H1 (cell line): ENCODE results near the gene RPL21. TPM values are rescaled to one million over a fixed set of nuclear protein-coding genes. Genes with fewer than 3 reads are reported as not detected.

Source experiments
- CTCF ChIA-PET: fragments of 300-600 bp; sonication (Branson Sonifier 250); formaldehyde crosslinking; loops from one replicate; lab custom pipeline; 2021; ENCODE audit not compliant: partially characterized antibody; lab: Charles Lee
- POLR2A ChIA-PET: fragments of 300-600 bp; sonication (Branson Sonifier 250); formaldehyde crosslinking; loops from one replicate; lab custom pipeline; 2021; ENCODE audit warnings: inconsistent platforms; ENCODE audit not compliant: partially characterized antibody; lab: Charles Lee
- DNase-seq, 2 experiments: peaks; one replicate each; pipeline versions ENCODE4 v3.0.0 to v3.0.0-alpha.2; 2010 to 2022; ENCODE audit warnings: low spot score in 2 of 2, low read depth in 1 of 2, mixed read lengths in 1 of 2
- FAIRE-seq: peaks from 2 replicates; lab custom pipeline; 2011; peaks lifted over from hg19 to GRCh38; lab: Jason Lieb, UNC
- H2AFZ ChIP-seq: 2 replicates; pipeline ENCODE4 v1.8.1; 2012; ENCODE audit warnings: low read length, inconsistent platforms
- H2AK5ac ChIP-seq: 2 replicates; pipeline ENCODE4 v1.6.1; 2013; ENCODE audit warnings: low read depth, low read length
- H2BK120ac ChIP-seq: replicated peaks from 2 replicates; pipeline ENCODE3; 2013; ENCODE audit warnings: low read depth, low read length, inconsistent platforms
- H2BK12ac ChIP-seq: 2 replicates; pipeline ENCODE4 v1.6.1; 2013; ENCODE audit warnings: low read depth, low read length
- H2BK15ac ChIP-seq: 2 replicates; pipeline ENCODE4 v1.6.1; 2013; ENCODE audit warnings: low read length
- H2BK20ac ChIP-seq: 2 replicates; pipeline ENCODE4 v1.6.1; 2013; ENCODE audit warnings: low read length
- H2BK5ac ChIP-seq: 2 replicates; pipeline ENCODE4 v1.6.1; 2013; ENCODE audit warnings: low read depth, low read length
- H3K14ac ChIP-seq: 2 replicates; pipeline ENCODE4 v1.6.1; 2013; ENCODE audit warnings: inconsistent platforms; ENCODE audit not compliant: insufficient read length
- H3K18ac ChIP-seq: 2 replicates; pipeline ENCODE4 v1.6.1; 2013; ENCODE audit warnings: low read length; ENCODE audit errors: extremely low read depth
- H3K23ac ChIP-seq: 2 replicates; pipeline ENCODE4 v1.6.1; 2013; ENCODE audit warnings: inconsistent platforms; ENCODE audit not compliant: insufficient read length
- H3K23me2 ChIP-seq: 2 replicates; pipeline ENCODE4 v1.6.1; 2013; ENCODE audit warnings: low read depth, low read length
- H3K27ac ChIP-seq: 2 replicates; pipeline ENCODE4 v1.6.1; 2011; ENCODE audit warnings: low read depth, low read length, inconsistent platforms
- H3K27me3 ChIP-seq, 4 experiments: replicated peaks in 1 of 4; 1 replicate in 1 of 4; 2 replicates in 3 of 4; pipeline versions ENCODE4 v1.6.1 to v1.8.1; 2011 to 2013; ENCODE audit warnings: low read length in 3 of 4, mild to moderate bottlenecking in 3 of 4, inconsistent platforms in 2 of 4, mixed read lengths in 2 of 4, moderate library complexity in 1 of 4; ENCODE audit not compliant: control insufficient read depth in 3 of 4, insufficient read depth in 3 of 4; ENCODE audit errors: extremely low read depth in 1 of 4
- H3K36me3 ChIP-seq, 4 experiments: 2 replicates each; pipeline versions ENCODE4 v1.6.1 to v1.8.1; 2011 to 2013; ENCODE audit warnings: mild to moderate bottlenecking in 4 of 4, low read length in 3 of 4, moderate library complexity in 2 of 4, control low read depth in 1 of 4, inconsistent platforms in 1 of 4; ENCODE audit not compliant: insufficient read depth in 4 of 4, control insufficient read depth in 2 of 4
- H3K4ac ChIP-seq: replicated peaks from 2 replicates; pipeline ENCODE3; 2013; ENCODE audit warnings: low read length, low read depth, mixed read lengths, inconsistent platforms; ENCODE audit not compliant: insufficient read length
- H3K4me1 ChIP-seq, 4 experiments: replicated peaks in 1 of 4; 1 replicate in 1 of 4; 2 replicates in 3 of 4; pipeline versions ENCODE4 v1.6.1 to v1.8.1; 2011 to 2013; ENCODE audit warnings: low read length in 3 of 4, inconsistent platforms in 2 of 4, mixed read lengths in 1 of 4; ENCODE audit not compliant: insufficient read depth in 4 of 4, control insufficient read depth in 3 of 4
- H3K4me2 ChIP-seq, 2 experiments: 2 replicates each; pipeline versions ENCODE4 v1.6.1 to v1.8.1; 2011 to 2013; ENCODE audit warnings: low read depth in 2 of 2, low read length in 2 of 2, control low read depth in 1 of 2, inconsistent platforms in 1 of 2, mild to moderate bottlenecking in 1 of 2; ENCODE audit not compliant: insufficient read depth in 1 of 2
- H3K4me3 ChIP-seq, 4 experiments: fragments of 200-600, 300-600 bp in 1 of 4; sonication (generic), shearing (Covaris generic), sonication (Bioruptor Twin) in 1 of 4; 2 replicates each; pipeline versions ENCODE4 v1.5.1 to v1.8.1; 2011 to 2016; ENCODE audit warnings: low read length in 4 of 4, low read depth in 3 of 4, control low read depth in 2 of 4, inconsistent platforms in 2 of 4, mild to moderate bottlenecking in 2 of 4, mixed read lengths in 1 of 4, moderate library complexity in 1 of 4; ENCODE audit not compliant: insufficient read depth in 2 of 4; ENCODE audit errors: extremely low read depth in 1 of 4
- H3K56ac ChIP-seq: replicated peaks from 2 replicates; pipeline ENCODE3; 2013; ENCODE audit warnings: low read depth, mild to moderate bottlenecking, mixed read lengths, low read length, inconsistent platforms; ENCODE audit not compliant: insufficient read length
- H3K79me1 ChIP-seq: 2 replicates; pipeline ENCODE4 v1.6.1; 2013; ENCODE audit warnings: low read depth, low read length, control low read depth
- H3K79me2 ChIP-seq, 2 experiments: 2 replicates each; pipeline versions ENCODE4 v1.6.1 to v1.8.1; 2012 to 2013; ENCODE audit warnings: low read length in 2 of 2, mild to moderate bottlenecking in 2 of 2, inconsistent platforms in 1 of 2; ENCODE audit not compliant: insufficient read depth in 2 of 2, control insufficient read depth in 1 of 2
- H3K9ac ChIP-seq, 4 experiments: replicated peaks in 1 of 4; 1 replicate in 1 of 4; 2 replicates in 3 of 4; pipeline versions ENCODE4 v1.6.1 to v1.8.1; 2011 to 2013; ENCODE audit warnings: low read depth in 3 of 4, low read length in 3 of 4, control low read depth in 2 of 4, mild to moderate bottlenecking in 2 of 4, moderate library complexity in 2 of 4, inconsistent platforms in 1 of 4; ENCODE audit errors: extremely low read depth in 1 of 4
- H3K9me3 ChIP-seq, 2 experiments: 2 replicates each; pipeline versions ENCODE4 v1.6.1 to v1.8.1; 2012 to 2013; ENCODE audit warnings: mild to moderate bottlenecking in 2 of 2, moderate library complexity in 2 of 2, control low read depth in 1 of 2, inconsistent platforms in 1 of 2, low read depth in 1 of 2, low read length in 1 of 2, mixed read lengths in 1 of 2; ENCODE audit not compliant: insufficient read depth in 2 of 2
- H4K20me1 ChIP-seq, 2 experiments: replicated peaks in 1 of 2; 2 replicates each; pipeline versions ENCODE3 to v1.8.1; 2011 to 2013; ENCODE audit warnings: inconsistent platforms in 2 of 2, low read length in 2 of 2, mild to moderate bottlenecking in 1 of 2; ENCODE audit not compliant: insufficient read depth in 2 of 2, control insufficient read depth in 1 of 2
- H4K5ac ChIP-seq: 2 replicates; pipeline ENCODE4 v1.6.1; 2013; ENCODE audit warnings: low read length, low read depth, mixed read lengths, inconsistent platforms; ENCODE audit not compliant: insufficient read length
- H4K8ac ChIP-seq: 2 replicates; pipeline ENCODE4 v1.8.0; 2013; ENCODE audit warnings: mild to moderate bottlenecking, moderate library complexity, low read length, inconsistent platforms; ENCODE audit not compliant: insufficient read depth; ENCODE audit errors: extremely low read depth
- H4K91ac ChIP-seq: replicated peaks from 2 replicates; pipeline ENCODE3; 2013; ENCODE audit warnings: low read length, mixed read lengths, inconsistent platforms; ENCODE audit not compliant: insufficient read length
- BACH1 ChIP-seq: IDR thresholded peaks from 2 replicates; pipeline ENCODE4 v1.6.1; 2012; ENCODE audit warnings: low read length, improper control_type of control experiment
- CHD2 ChIP-seq: IDR thresholded peaks from 2 replicates; pipeline ENCODE4 v1.6.1; 2012; ENCODE audit warnings: low read length, improper control_type of control experiment
- EP300 ChIP-seq, 2 experiments: IDR thresholded peaks; 1 replicate in 1 of 2; 2 replicates in 1 of 2; pipeline ENCODE4 v1.6.1; 2011 to 2012; ENCODE audit warnings: low read depth in 2 of 2, low read length in 2 of 2, mild to moderate bottlenecking in 2 of 2, borderline replicate concordance in 1 of 2, inconsistent platforms in 1 of 2, moderate library complexity in 1 of 2
- GABPA ChIP-seq: IDR thresholded peaks from 2 replicates; pipeline ENCODE4 v1.6.1; 2011; ENCODE audit warnings: mild to moderate bottlenecking, low read length, moderate library complexity, borderline replicate concordance; ENCODE audit not compliant: insufficient read depth
- GTF2F1 ChIP-seq: IDR thresholded peaks from 2 replicates; pipeline ENCODE4 v1.6.1; 2012; ENCODE audit warnings: low read depth, low read length, improper control_type of control experiment, borderline replicate concordance
- MAFK ChIP-seq: IDR thresholded peaks from 2 replicates; pipeline ENCODE4 v1.6.1; 2012; ENCODE audit warnings: low read depth, mild to moderate bottlenecking, improper control_type of control experiment, low read length
- RBBP5 ChIP-seq: IDR thresholded peaks from 2 replicates; pipeline ENCODE4 v1.7.1; 2012; ENCODE audit warnings: low read depth, mild to moderate bottlenecking, inconsistent platforms, low read length, moderate library complexity, borderline replicate concordance
- RNF2 ChIP-seq: fragments of 200-900, 300-1000 bp; sonication (generic); IDR thresholded peaks from 2 replicates; pipeline ENCODE4 v1.7.1; 2016; ENCODE audit warnings: borderline replicate concordance, low read depth, mild to moderate bottlenecking, antibody characterized with exemption, low read length; ENCODE audit not compliant: poor library complexity, severe bottlenecking; ENCODE audit errors: missing control alignments
- SIN3A ChIP-seq, 2 experiments: IDR thresholded peaks in 1 of 2; conservative IDR thresholded peaks in 1 of 2; 2 replicates each; pipeline ENCODE4 v1.6.1; 2011 to 2012; ENCODE audit warnings: low read length in 2 of 2, improper control_type of control experiment in 1 of 2, low read depth in 1 of 2, mild to moderate bottlenecking in 1 of 2
- WGBS, 2 experiments: shearing (Covaris generic) in 1 of 2; methylation state at CpG; one replicate each; pipeline versions ENCODE4 v1.1.6 to v1.1.7; 2013 to 2015; ENCODE audit warnings: low lambda C conversion rate in 2 of 2, mixed read lengths in 2 of 2, inconsistent platforms in 1 of 2, low coverage in 1 of 2, missing lambda C conversion rate in 1 of 2; ENCODE audit not compliant: insufficient replicate concordance in 2 of 2, insufficient coverage in 1 of 2, insufficient read length in 1 of 2; ENCODE audit errors: extremely low coverage in 1 of 2, missing lambda C conversion rate in 1 of 2; 5-methylcytosine and 5-hydroxymethylcytosine counted together
- polyA plus RNA-seq, 7 experiments: library from polyadenylated mRNA; depleted of rRNA in 3 of 7; stranded (reverse) in 5 of 7; unstranded in 2 of 7; fragments of >200 nt in 5 of 7; fragments of 200-250 nt in 2 of 7; gene quantifications; 1 replicate in 5 of 7; 2 replicates in 1 of 7; 4 replicates in 1 of 7; pipeline versions ENCODE4 v1.2.1 to v1.2.3, GENCODE V29; 2011 to 2013; ENCODE audit warnings: missing spikeins in 2 of 7, mixed read lengths in 2 of 7
- total RNA-seq: library from RNA; stranded (reverse); fragmentation: NEBNext Ultra II Directional; extraction: Animal tissue kit (Norgen Biotek cat#: 25700); gene quantifications from 2 replicates; pipeline ENCODE4 v1.2.1, GENCODE V29; 2021
- TF ChIP-seq, protein P1 (sequence below): IDR thresholded peaks from 2 replicates; pipeline ENCODE4 v1.6.1; 2012; ENCODE audit warnings: low read length, inconsistent platforms

Gene RPL21
- total and polyA plus RNA-seq, 2 of the 8 experiments (the other 6 are each of a cell fraction or from before 2014, with no cell fraction given) = 624 to 1,283 TPM

DNA sequence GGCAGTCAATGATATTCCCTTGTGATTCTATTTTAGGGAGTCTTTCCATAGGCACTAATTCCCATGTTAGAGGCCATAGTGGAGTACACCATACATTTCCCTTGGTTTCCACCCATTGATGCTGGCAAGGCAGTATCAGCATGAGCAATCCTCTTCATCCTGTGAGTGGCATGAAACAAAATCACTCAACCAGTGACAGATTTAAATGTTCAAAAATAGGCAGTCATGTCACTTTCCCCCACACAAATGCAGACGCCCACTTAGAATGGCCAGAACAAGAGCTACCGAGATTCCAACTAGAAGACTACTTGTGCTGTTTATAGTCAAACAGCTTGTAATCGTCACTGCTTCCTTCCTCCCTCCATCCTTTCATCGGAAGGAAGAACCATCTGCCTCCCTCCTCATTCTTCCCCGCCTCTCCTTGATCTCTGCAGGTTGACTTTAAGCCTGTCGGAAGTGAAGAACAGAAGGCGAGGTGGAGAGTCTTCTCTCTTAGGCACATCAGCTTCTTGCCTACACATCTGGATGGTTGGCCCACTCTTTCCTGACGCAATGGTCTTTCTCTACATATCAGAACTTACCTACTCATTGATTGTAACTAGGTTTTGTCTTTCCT, 41.8 kb downstream of the RPL21 start:
- Histone ChIP-seq H4K8ac (no peak overlapping the region), H3K56ac (no peak overlapping the region), H3K79me1 (no peaks in the 10 kb centered on the region), H4K5ac (no peak overlapping the region), H3K36me3 (no peaks in the 10 kb centered on the region), H3K4me1 (no peaks in the 10 kb centered on the region), H3K4me2 (no peak overlapping the region), H3K79me2 (no peaks in the 10 kb centered on the region), H3K4ac (no peak overlapping the region), H2BK12ac (no peak overlapping the region), H3K9me3 (no peaks in the 10 kb centered on the region), H3K18ac (no peak overlapping the region), H4K20me1 (no peaks in the 10 kb centered on the region), H2AK5ac (no peak overlapping the region), H2BK20ac (no peak overlapping the region), H3K4me3 (no peak overlapping the region), H3K27ac (no peak overlapping the region), H2AFZ (peak overlapping the region; percentile 66; the same call in 1 of the 2 replicates), H3K23ac (no peak overlapping the region), H2BK15ac (no peak overlapping the region), H2BK5ac (no peak overlapping the region), H2BK120ac (no peak overlapping the region), H3K14ac (no peak overlapping the region), H3K9ac (no peak overlapping the region), H4K91ac (no peak overlapping the region), H3K23me2 (no peaks in the 10 kb centered on the region), H3K27me3 (no peaks in the 10 kb centered on the region)
- DNase-seq = no peak
- no peak for TF ChIP-seq RBBP5
- no peak for TF ChIP-seq GABPA
- TF ChIP-seq GTF2F1 = no peak
- no peak for TF ChIP-seq SIN3A (conservative IDR thresholded peaks at IDR 0.05 in 1 of 2, IDR thresholded peaks at IDR 0.05 in 1 of 2; ENCODE audit: low read depth in 1 of 2, low read length in 2 of 2)
- TF ChIP-seq CHD2 = no peak
- TF ChIP-seq, protein P1, sequence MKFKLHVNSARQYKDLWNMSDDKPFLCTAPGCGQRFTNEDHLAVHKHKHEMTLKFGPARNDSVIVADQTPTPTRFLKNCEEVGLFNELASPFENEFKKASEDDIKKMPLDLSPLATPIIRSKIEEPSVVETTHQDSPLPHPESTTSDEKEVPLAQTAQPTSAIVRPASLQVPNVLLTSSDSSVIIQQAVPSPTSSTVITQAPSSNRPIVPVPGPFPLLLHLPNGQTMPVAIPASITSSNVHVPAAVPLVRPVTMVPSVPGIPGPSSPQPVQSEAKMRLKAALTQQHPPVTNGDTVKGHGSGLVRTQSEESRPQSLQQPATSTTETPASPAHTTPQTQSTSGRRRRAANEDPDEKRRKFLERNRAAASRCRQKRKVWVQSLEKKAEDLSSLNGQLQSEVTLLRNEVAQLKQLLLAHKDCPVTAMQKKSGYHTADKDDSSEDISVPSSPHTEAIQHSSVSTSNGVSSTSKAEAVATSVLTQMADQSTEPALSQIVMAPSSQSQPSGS = no peak
- TF ChIP-seq BACH1 = no peak
- TF ChIP-seq EP300 (IDR thresholded peaks at IDR 0.05; ENCODE audit: borderline replicate concordance in 1 of 2, low read depth in 2 of 2, low read length in 2 of 2) = no peak
- no peak for TF ChIP-seq RNF2
- no peak for TF ChIP-seq MAFK
- CTCF ChIA-PET = interaction anchor here (1.1 to 2.1 kb wide), 2 partner anchors 13 to 46 kb away, joined by 4 to 7 read pairs; no protein-coding TSS in a partner anchor
- no peak for FAIRE-seq
- POLR2A ChIA-PET = interaction anchor here (1.5 kb wide), 1 partner anchor 38 kb away, joined by 3 read pairs; no protein-coding TSS in a partner anchor
- 82% methylated on average over 8 of the region's 8 CpGs; no CpG with 5 or more reads in 1 of the 2 experiments for WGBS, 2 experiments
